Measurements from ENCODE around the gene PPIL1. TPM values are rescaled to one million over a fixed set of nuclear protein-coding genes. Genes with fewer than 3 reads are reported as not detected.

Gene PPIL1
- total and polyA plus RNA-seq, 2 of the 13 experiments (the other 11 are each of a cell fraction or from before 2014, with no cell fraction given): 74.2 to 144 TPM

- 92% methylated on average over 9 of the region's 9 CpGs for WGBS (ENCODE audit: low lambda C conversion rate)
- ATAC-seq (no peak), DNase-seq (ENCODE audit: low spot score) (no peak), FAIRE-seq (no peak)
- peaks cover 0 to 18% of the 10 kb centered on the region in 2 experiments; a peak in 4 of 5 replicates for H3K36me3 ChIP-seq (replicated peaks in 1 of 2; ENCODE audit: control insufficient read depth in 1 of 2, insufficient read depth in 2 of 2, low read length in 2 of 2)
- TF ChIP-seq ZFY (CRISPR knock-in tag; IDR thresholded peaks at IDR 0.05) (no peak), MAX (IDR thresholded peaks at IDR 0.05) (no peak), ATF3 (CRISPR knock-in tag; IDR thresholded peaks at IDR 0.05) (no peak), MAZ (IDR thresholded peaks at IDR 0.05; ENCODE audit: borderline replicate concordance, low read depth, low read length) (no peak), MAZ (CRISPR knock-in tag; IDR thresholded peaks at IDR 0.05; ENCODE audit: low read depth) (no peak), ZNF263 (CRISPR knock-in tag; IDR thresholded peaks at IDR 0.05) (no peak), POLR2G (IDR thresholded peaks at IDR 0.05; ENCODE audit: low read depth, low read length) (no peak), ZFP36L1 (CRISPR knock-in tag; IDR thresholded peaks at IDR 0.05) (no peak), ZNF496 (CRISPR knock-in tag; IDR thresholded peaks at IDR 0.05; ENCODE audit: insufficient replicate concordance) (no peak), ZKSCAN1 (IDR thresholded peaks at IDR 0.05; ENCODE audit: low read length) (no peak), NR1H2 (CRISPR knock-in tag; IDR thresholded peaks at IDR 0.05; ENCODE audit: borderline replicate concordance, low read depth) (no peak), ZNF547 (CRISPR knock-in tag; IDR thresholded peaks at IDR 0.05) (no peak), E2F1 (CRISPR knock-in tag; IDR thresholded peaks at IDR 0.05) (no peak), ZNF354B (CRISPR knock-in tag; IDR thresholded peaks at IDR 0.05) (no peak)
- intact Hi-C loops (cut with micrococcal nuclease; ENCODE audit: unreplicated experiment) (loop anchor here (10.0 kb wide), 1 partner anchor 225 kb away; no protein-coding TSS in a partner anchor), in situ Hi-C loops (cut with HindIII; ENCODE audit: extremely low pct_ligation_motif_present, low pct_unique_long_range_greater_than_20kb) (loop anchor here (5.0 kb wide), 2 partner anchors 38 to 78 kb away; no protein-coding TSS in a partner anchor)
- no peak overlapping the region for H2AFZ ChIP-seq (ENCODE audit: low read length)
- H3K27me3 ChIP-seq (ENCODE audit: control insufficient read depth in 1 of 2, insufficient read depth in 2 of 2, low read length in 2 of 2): no peaks in the 10 kb centered on the region
- H4K20me1 ChIP-seq (ENCODE audit: insufficient read depth, low read length): no peaks in the 10 kb centered on the region
- no peaks in the 10 kb centered on the region for H3K9me3 ChIP-seq (ENCODE audit: low read length)
- no peaks in the 10 kb centered on the region for H3K79me2 ChIP-seq (ENCODE audit: insufficient read depth, low read length)
- no peak overlapping the region for H3K27ac ChIP-seq (ENCODE audit: extremely low read length, insufficient read depth, low read length)
- no peak overlapping the region for H3K4me3 ChIP-seq (replicated peaks in 1 of 3; ENCODE audit: insufficient read depth in 1 of 3, low read depth in 2 of 3, low read length in 3 of 3)
- ChIA-PET CTCF (ENCODE audit: low intra/inter-chr PET ratio, low total read pairs) (interaction anchor here (3.8 to 4.6 kb wide), 2 partner anchors 40 to 84 kb away, joined by 40 to 47 read pairs; no protein-coding TSS in a partner anchor), POLR2A (no interaction called here)
- no TSS peak for BruUV-seq (replicated peaks)
- H3K9ac ChIP-seq (ENCODE audit: insufficient read depth, low read depth, low read length): no peak overlapping the region
- H3K4me2 ChIP-seq (ENCODE audit: low read depth, low read length): no peak overlapping the region
- H3K4me1 ChIP-seq (ENCODE audit: insufficient read depth, low read length): peaks cover 35% of the 10 kb centered on the region
Measured at GRCh38 chr6:36850021-36850420, 24.6 kb downstream of the PPIL1 start.

All from HepG2 (cell line).